GM10847 (cell line): ENCODE data around the gene TMEM234.

Source experiments
- POLR2A ChIP-seq: IDR thresholded peaks from 2 replicates; pipeline ENCODE4 v1.6.1; 2011; ENCODE audit not compliant: insufficient read length; ENCODE audit errors: extremely low read depth

The TMEM234 gene

DNA sequence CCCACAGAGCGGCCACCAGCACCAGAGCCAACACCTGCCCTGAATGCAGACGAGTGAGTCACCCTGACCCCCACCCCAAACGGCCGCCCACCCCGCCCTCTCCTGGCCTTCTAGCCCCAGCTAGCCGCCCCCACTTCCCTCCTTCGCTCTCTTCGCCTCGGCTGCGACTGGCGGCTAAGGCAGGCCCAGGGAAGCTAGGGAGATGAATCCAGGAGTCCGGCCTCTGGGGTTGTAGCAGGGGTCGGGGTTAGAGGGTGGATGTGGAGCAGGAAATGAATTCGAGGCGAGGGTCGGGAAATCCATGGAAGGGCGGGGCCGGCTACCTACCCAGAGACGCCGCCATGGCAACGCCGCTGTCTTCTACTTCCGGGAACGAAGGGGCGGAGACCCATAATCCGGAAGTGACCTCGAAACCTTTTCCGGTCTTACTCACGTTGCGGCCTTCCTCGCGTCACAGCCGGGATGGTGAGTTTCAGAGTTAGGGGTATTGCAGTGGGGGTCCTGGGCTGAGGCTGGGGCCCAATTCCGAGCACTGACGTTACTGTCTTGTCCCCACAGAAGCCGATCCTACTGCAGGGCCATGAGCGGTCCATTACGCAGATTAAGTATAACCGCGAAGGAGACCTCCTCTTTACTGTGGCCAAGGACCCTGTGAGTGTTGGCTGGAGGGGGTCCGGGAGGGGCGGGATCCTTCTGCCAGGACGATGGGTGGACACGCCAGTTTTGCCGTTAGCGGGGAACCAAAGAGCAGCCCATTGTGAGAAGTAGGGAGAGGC lies at the start of gene TMEM234, which contains the start of gene EIF3I:
TSS of gene TMEM234 (minus strand) at position 374 of the 776 bp plus-strand sequence. CDS start at position 343, 31 bp downstream.
TSS of gene EIF3I (plus strand) at position 428 of the 776 bp plus-strand sequence. CDS start at position 463, 35 bp downstream.
- peak; percentile 66 for TF ChIP-seq POLR2A

DNA sequence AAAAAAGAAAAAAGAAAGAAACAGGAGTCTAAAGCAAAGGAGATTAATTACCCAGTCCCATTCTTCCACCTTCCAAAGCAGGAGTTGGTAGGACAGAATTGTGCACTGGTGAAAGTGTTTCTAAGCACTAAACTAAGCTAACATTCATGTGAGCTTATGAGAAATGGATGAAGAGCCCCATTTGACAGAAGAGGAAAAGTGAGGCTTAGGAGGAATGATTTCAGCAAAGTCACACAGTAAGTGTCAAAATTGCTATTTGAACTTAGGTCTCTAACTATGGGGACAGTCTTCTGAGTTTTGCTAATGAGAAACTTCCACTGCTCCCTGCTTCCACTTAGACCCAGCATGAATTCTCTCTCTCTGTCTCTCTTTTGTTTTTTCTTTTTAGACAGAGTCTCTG lies 47.6 kb upstream of the TMEM234 start:
- no peak for TF ChIP-seq POLR2A

DNA sequence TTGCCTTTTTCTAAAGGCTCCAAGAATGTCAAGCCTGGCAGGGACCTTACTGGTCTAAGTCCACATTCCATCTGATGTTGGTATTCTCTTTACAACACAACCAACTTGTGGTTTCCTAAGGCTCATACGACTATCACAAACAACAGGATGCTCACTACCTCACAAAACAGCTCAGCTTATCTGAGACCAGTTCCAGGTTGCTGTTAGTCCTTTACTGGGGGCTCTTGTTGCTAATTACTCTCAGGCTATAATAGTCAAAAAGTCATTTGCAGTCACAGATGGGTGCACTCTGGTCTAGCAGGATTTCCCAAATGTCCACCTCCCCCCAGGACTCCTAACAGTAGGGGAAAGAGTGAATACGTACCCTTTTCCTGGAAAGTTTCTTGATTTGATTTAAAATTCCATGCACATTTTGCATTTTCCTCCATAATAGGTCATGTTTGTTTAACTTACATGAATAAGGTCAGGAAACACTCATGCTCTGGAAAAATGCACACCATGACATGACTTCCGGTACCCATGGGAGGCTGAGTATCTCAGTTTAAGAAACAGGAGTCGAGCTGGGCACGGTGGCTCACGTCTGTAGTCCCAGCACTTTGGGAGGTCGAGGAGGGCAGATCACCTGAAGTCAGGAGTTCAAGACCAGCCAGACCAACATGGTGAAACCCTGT lies 44.9 kb upstream of the TMEM234 start:
- no peak for TF ChIP-seq POLR2A

DNA sequence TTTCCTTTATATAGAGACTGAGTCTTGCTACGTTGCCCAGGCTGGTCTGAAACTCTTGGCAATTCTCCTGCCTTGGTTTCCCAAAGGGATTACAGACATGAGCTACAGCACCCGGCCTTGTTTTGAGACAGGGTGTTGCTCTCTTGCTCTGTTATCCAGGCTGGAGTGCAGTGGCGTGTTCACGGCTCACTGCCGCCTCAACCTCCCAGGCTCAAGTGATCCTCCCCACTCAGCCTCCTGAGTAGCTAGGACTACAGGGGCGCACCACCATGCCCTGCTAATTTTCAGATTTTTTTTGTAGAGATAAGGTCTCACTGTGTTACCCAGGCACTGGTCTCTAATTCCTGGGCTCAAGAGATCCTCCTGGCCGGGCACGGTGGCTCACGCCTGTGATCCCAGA lies 43.7 kb upstream of the TMEM234 start:
- TF ChIP-seq POLR2A: no peak

DNA sequence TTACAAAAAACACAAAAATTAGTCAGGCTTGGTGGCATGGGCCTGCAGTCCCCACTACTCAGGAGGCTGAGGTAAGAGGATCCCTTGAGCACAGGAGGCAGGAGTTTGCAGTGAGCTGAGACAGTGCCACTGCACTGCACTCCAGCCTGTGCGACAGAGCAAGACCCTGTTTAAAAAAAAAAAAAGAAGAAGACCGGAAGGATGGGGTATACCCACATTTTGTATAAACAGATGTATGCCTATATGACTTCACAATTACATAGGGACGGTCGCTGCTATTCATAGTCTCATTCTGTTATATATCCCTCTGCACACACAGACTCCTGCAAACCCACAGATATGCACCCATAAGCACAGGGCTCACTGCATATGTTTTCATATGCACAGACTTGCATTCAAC lies 41.6 kb upstream of the TMEM234 start:
- TF ChIP-seq POLR2A: no peak

- no peak for TF ChIP-seq POLR2A
These were observed 35.0 kb upstream of the TMEM234 start for GRCh38 chr1:32257227-32257508.

DNA sequence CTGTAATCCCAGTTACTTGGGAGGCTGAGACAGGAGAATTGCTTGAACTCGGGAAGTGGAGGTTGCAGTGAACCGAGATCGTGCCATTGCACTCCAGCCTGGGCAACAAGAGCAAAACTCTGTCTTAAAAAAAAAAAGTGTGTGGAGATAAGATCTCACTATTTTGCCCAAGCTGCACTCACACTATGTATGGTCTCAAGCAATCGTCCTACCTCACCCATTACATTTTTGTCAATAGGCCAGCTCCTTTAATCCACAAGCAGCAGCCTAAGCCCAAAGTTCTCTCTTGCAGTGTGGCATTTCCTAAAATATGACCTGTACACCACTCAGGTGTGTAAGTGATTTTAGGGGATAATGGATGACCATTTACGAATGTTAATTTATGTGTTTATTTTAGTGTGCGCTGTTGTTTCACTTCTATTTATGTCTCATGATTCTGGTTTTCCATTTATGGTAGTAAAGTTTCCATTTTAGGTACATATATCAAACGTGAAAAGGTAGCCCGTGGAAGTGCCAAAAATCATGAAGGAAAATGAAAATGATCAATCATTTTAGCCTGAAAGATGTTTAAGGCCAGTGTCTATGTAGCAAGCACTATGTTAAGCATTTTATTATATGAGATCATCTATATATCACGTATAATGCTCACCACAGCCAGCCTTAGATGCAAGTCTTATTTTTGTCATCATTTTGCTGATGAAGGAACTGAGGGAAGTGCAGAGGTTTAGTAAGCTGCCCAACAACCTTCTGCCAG lies 34.5 kb upstream of the TMEM234 start:
- TF ChIP-seq POLR2A: no peak

- no peak for TF ChIP-seq POLR2A
These were observed 33.2 kb upstream of the TMEM234 start for GRCh38 chr1:32255072-32256071.

DNA sequence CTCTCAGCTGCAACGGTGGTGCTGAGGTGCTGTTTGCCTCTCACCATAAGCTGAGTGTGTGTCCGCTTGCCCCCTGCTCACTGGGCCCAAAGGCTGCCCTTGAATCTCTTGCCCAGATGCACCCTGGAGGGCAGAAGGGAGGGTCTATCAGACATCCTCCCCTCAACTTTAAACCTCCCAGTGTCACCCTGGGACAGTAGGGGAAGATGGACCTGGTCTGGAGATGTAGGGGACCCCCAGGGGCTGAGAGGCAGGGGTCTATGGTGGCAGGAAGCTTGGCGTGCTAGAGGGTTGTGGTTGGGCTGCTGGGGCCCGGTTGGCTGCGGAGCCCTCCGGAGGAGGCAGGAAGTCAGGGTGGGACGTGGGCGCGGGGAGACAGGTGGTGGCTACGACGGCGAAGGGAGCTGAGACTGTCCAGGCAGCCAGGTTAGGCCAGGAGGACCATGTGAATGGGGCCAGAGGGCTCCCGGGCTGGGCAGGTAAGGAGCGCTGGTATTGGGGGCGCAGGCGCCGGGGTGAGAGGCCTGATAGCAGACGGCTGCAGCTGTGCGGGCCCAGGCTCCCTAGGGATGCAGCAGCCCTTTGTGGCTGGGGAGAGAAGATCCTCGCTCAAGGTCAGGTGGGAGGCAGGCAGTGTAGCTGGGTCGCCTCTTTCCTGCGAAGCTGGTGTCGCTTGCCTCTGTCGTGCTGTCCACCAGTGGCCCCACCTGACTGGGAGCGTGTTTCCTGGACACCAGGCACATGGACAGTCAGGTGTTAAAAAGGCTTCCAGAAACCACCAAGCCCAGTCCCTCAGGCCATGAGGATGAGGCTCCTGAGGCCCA lies 29.0 kb upstream of the TMEM234 start, which contains the start of gene LCK:
TSS of gene LCK (plus strand) at position 373 of the 824 bp plus-strand sequence. CDS start 23,065 bp downstream, outside the sequence.
- peak; percentile 68 for TF ChIP-seq POLR2A

- TF ChIP-seq POLR2A: no peak
These were observed 27.8 kb upstream of the TMEM234 start for GRCh38 chr1:32249831-32250525.

GRCh38 chr1:32247983-32248889 lies 26.1 kb upstream of the TMEM234 start:
- TF ChIP-seq POLR2A: no peak

DNA sequence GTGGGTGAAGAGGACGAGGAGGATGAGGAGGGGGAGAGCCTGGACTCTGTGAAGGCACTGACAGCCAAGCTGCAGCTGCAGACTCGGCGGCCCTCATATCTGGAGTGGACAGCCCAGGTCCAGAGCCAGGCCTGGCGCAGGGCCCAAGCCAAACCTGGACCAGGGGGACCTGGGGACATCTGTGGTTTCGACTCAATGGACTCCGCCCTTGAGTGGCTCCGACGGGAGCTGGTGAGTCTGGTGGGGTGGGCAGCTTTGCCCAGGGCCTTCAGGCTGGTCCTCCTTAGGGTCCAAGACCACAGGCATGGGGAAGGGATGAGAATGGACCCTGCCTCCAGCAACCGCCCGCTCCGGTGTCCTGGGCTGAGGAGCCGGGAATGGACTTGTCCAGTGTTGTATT lies 25.3 kb upstream of the TMEM234 start:
- no peak for TF ChIP-seq POLR2A
